GM21576 (cell line): ENCODE measurements around the gene SYNGR2.

Source experiments
- ATAC-seq: cut with Tn5 transposase; IDR thresholded peaks from one replicate; pipeline ENCODE4 v1.9.1; 2021; ENCODE audit warnings: mild to moderate bottlenecking, moderate library complexity; ENCODE audit not compliant: unreplicated experiment

Gene SYNGR2

GRCh38 chr17:78142119-78142861 lies 26.1 kb upstream of the SYNGR2 start:
- ATAC-seq = no peak

- ATAC-seq = no peak
These were observed 24.9 kb upstream of the SYNGR2 start for GRCh38 chr17:78143214-78144146.

- ATAC-seq = no peak
These were observed 24.1 kb upstream of the SYNGR2 start for GRCh38 chr17:78144147-78144719.

GRCh38 chr17:78144736-78145641 lies 23.4 kb upstream of the SYNGR2 start:
- no peak for ATAC-seq

- no peak for ATAC-seq
These were observed 21.9 kb upstream of the SYNGR2 start for GRCh38 chr17:78146471-78146869.

GRCh38 chr17:78146881-78147280 lies 21.5 kb upstream of the SYNGR2 start:
- ATAC-seq = no peak

- ATAC-seq = peak; percentile 46
These were observed 20.9 kb upstream of the SYNGR2 start for GRCh38 chr17:78147315-78147998.

- ATAC-seq = no peak
These were observed 19.9 kb upstream of the SYNGR2 start for GRCh38 chr17:78148286-78149016.

- ATAC-seq = no peak
These were observed 16.8 kb upstream of the SYNGR2 start for GRCh38 chr17:78151514-78152008.

- peak; percentile 58 for ATAC-seq
These were observed 13.2 kb upstream of the SYNGR2 start for GRCh38 chr17:78154903-78155811.

- ATAC-seq = no peak
These were observed 8.7 kb upstream of the SYNGR2 start for GRCh38 chr17:78159575-78160158.

GRCh38 chr17:78163881-78164747 lies 4.3 kb upstream of the SYNGR2 start:
- no peak for ATAC-seq

- ATAC-seq = no peak
These were observed 3.4 kb upstream of the SYNGR2 start for GRCh38 chr17:78164748-78165607.

- no peak for ATAC-seq
These were observed 2.0 kb upstream of the SYNGR2 start for GRCh38 chr17:78166416-78166815.

- no peak for ATAC-seq
These were observed 767 bp downstream of the SYNGR2 start for GRCh38 chr17:78168903-78169793.
